Measurements from ENCODE around the gene PODNL1.

GRCh38 chr19:13951043-13951442, 12.8 kb upstream of the PODNL1 start:
- TF ChIP-seq REST (tag by site-specific recombination; IDR thresholded peaks at IDR 0.05) (no peak), CTCF (tag by site-specific recombination; IDR thresholded peaks at IDR 0.05) (no peak), SETDB1 (IDR thresholded peaks at IDR 0.05; ENCODE audit: insufficient read length, low read length) (no peak), ZNF658 (tag by site-specific recombination; IDR thresholded peaks at IDR 0.05) (no peak), ZBTB8A (tag by site-specific recombination; IDR thresholded peaks at IDR 0.05) (no peak), ZNF239 (tag by site-specific recombination; IDR thresholded peaks at IDR 0.05) (no peak), IKZF3 (tag by site-specific recombination; IDR thresholded peaks at IDR 0.05) (no peak), ZNF121 (tag by site-specific recombination; IDR thresholded peaks at IDR 0.05) (peak; percentile 58; the same call in 1 of the 2 replicates), TCF7L2 (IDR thresholded peaks at IDR 0.05; ENCODE audit: borderline replicate concordance, low read depth, low read length) (no peak), ZNF654 (tag by site-specific recombination; IDR thresholded peaks at IDR 0.05; ENCODE audit: low read depth) (no peak), ZFP37 (tag by site-specific recombination; IDR thresholded peaks at IDR 0.05) (no peak), KLF9 (tag by site-specific recombination; IDR thresholded peaks at IDR 0.05; ENCODE audit: low read depth) (no peak)

All from HEK293 (cell line).